ENCODE data around the gene MAB21L3.

DNA sequence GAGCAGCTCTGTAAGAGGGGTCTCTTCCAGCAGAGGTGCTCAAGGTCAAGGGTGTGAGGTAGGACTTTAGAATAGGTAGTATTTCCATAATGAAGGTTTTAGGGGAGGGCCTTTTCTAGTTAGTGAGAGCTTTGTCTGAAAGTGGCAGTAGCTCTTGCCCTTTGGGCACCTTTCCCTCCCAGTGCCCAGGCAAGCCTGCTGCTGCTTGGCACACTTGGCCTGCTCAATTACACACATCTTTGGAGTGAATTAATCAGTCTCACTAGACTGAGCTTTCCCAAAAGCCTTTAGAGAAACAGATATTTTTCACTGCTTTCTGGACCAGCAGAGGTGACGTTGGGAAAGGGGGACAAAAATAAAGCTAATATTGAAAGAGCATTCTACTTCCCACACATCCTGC lies 48.0 kb downstream of the MAB21L3 start:
- no peak for TF ChIP-seq SP1 (IDR thresholded peaks at IDR 0.05)
- no peak for TF ChIP-seq ARNT (IDR thresholded peaks at IDR 0.05)
- no peak for TF ChIP-seq PKNOX1 (IDR thresholded peaks at IDR 0.05)
- no peak for TF ChIP-seq BHLHE40 (IDR thresholded peaks at IDR 0.05; ENCODE audit: borderline replicate concordance)
- no peak for TF ChIP-seq ZNF384 (IDR thresholded peaks at IDR 0.05)
- no peak for TF ChIP-seq NFRKB (IDR thresholded peaks at IDR 0.05)
